Neural progenitor cell (in vitro differentiated cells): Measurements from ENCODE around the gene RABGGTA.

Source experiments
- EZH2 ChIP-seq: fragments of 200-600 bp; sonication (generic); IDR thresholded peaks from 2 replicates; pipeline ENCODE4 v1.6.1; 2017; ENCODE audit warnings: antibody characterized with exemption, mild to moderate bottlenecking, moderate library complexity
- EZH2phosphoT487 ChIP-seq: fragments of 200-600 bp; sonication (generic); IDR thresholded peaks from 2 replicates; pipeline ENCODE4 v1.6.1; 2017; ENCODE audit warnings: antibody characterized with exemption
- TF ChIP-seq, protein P1 (sequence below): fragments of 200-600 bp; sonication (generic); IDR thresholded peaks from 2 replicates; pipeline ENCODE4 v1.5.1; 2017; ENCODE audit warnings: antibody characterized with exemption, mild to moderate bottlenecking

DNA sequence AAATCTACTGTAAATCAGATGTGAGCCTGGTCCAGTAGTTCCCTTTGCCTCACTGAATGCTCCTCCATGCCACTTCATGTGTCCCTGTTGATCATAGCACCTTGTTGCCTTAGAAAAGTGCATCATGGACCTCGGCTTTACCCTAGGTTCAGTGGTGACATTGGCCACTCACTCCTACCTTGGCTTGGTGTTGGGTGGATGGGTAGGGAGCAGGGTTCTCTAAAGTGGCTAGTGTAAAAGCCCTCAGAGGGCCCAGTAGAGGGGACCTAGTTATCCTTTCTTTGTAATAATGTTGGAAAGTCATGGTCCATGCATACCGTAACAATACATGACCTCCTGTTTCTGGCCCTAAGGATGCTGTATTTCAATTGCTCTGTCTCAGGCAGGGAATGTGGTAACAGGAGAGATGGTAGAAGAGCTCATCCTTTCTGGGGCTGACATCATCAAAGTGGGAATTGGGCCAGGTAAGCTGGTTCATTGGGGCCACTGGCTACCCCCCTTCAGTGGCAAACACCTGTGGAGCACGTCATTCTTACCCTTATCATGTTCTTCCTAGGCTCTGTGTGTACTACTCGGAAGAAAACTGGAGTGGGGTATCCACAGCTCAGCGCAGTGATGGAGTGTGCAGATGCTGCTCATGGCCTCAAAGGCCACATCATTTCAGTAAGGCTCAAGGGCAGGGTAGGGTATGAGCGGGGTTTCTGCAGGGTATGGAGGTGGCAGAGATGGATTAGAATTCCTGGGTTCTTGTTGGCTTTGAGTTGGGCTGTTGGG is 34.5 kb downstream of the RABGGTA start:
- TF ChIP-seq, protein P1, sequence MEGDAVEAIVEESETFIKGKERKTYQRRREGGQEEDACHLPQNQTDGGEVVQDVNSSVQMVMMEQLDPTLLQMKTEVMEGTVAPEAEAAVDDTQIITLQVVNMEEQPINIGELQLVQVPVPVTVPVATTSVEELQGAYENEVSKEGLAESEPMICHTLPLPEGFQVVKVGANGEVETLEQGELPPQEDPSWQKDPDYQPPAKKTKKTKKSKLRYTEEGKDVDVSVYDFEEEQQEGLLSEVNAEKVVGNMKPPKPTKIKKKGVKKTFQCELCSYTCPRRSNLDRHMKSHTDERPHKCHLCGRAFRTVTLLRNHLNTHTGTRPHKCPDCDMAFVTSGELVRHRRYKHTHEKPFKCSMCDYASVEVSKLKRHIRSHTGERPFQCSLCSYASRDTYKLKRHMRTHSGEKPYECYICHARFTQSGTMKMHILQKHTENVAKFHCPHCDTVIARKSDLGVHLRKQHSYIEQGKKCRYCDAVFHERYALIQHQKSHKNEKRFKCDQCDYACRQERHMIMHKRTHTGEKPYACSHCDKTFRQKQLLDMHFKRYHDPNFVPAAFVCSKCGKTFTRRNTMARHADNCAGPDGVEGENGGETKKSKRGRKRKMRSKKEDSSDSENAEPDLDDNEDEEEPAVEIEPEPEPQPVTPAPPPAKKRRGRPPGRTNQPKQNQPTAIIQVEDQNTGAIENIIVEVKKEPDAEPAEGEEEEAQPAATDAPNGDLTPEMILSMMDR: no peak
- TF ChIP-seq EZH2 (no peak), EZH2phosphoT487 (no peak)
